K562 (cell line): ENCODE measurements around the gene CRYBG2. TPM values are rescaled to one million over a fixed set of nuclear protein-coding genes. Genes with fewer than 3 reads are reported as not detected.
A peak's percentile ranks its signal among the peaks of the same experiment; 100 is the strongest.

Experiments
- BRCA1 ChIP-seq, 2 experiments: fragments of 450-650 bp in 1 of 2; sonication (generic) in 1 of 2; formaldehyde crosslinking in 1 of 2; IDR thresholded peaks; 2 replicates each; pipeline versions ENCODE4 v1.5.0 to v1.6.1; 2017 to 2020; ENCODE audit warnings: mild to moderate bottlenecking in 1 of 2, missing genetic modification reagents in 1 of 2
- CTBP1 ChIP-seq: fragments of 450-650 bp; IDR thresholded peaks from 2 replicates; pipeline ENCODE4 v1.6.1; 2016; ENCODE audit warnings: borderline replicate concordance
- ETV1 ChIP-seq: fragments of 450-650 bp; conservative IDR thresholded peaks from 2 replicates; pipeline ENCODE4 v1.6.1; 2016; ENCODE audit warnings: missing genetic modification characterization, control low read depth, low read depth, missing compliant biosample characterization
- FOXJ2 ChIP-seq: fragments of 200-800 bp; sonication (Bioruptor generic); IDR thresholded peaks from 2 replicates; pipeline ENCODE4 v1.6.1; 2016; ENCODE audit warnings: missing genetic modification characterization, missing compliant biosample characterization
- FOXJ3 ChIP-seq: sonication (generic); formaldehyde crosslinking; IDR thresholded peaks from 2 replicates; pipeline ENCODE4 v1.4.0; 2020; ENCODE audit warnings: mild to moderate bottlenecking, missing genetic modification reagents
- FOXK2 ChIP-seq, 2 experiments: fragments of 450-650 bp; IDR thresholded peaks in 1 of 2; conservative IDR thresholded peaks in 1 of 2; 2 replicates each; pipeline ENCODE4 v1.6.1; 2016; ENCODE audit warnings: low read depth in 2 of 2, mild to moderate bottlenecking in 1 of 2
- GABPA ChIP-seq: fragments of 200-800 bp; sonication (Bioruptor generic); conservative IDR thresholded peaks from 2 replicates; pipeline ENCODE4 v1.6.1; 2016; ENCODE audit warnings: low read depth, missing genetic modification characterization, missing compliant biosample characterization
- GABPB1 ChIP-seq: sonication (generic); formaldehyde crosslinking; IDR thresholded peaks from 2 replicates; pipeline ENCODE4 v1.8.0; 2022; ENCODE audit warnings: mild to moderate bottlenecking, missing genetic modification reagents
- HBP1 ChIP-seq: fragments of 450-650 bp; formaldehyde crosslinking; IDR thresholded peaks from 2 replicates; pipeline ENCODE4 v1.4.0; 2022; ENCODE audit warnings: missing genetic modification characterization
- KLF10 ChIP-seq: fragments of 250-450 bp; sonication (Bioruptor Pico); IDR thresholded peaks from 2 replicates; pipeline ENCODE4 v1.6.1; 2021; ENCODE audit warnings: matching md5 sums
- MEF2D ChIP-seq: conservative IDR thresholded peaks from 2 replicates; pipeline ENCODE4 v1.6.1; 2016; ENCODE audit warnings: low read depth, missing genetic modification characterization, missing compliant biosample characterization
- PKNOX1 ChIP-seq: fragments of 450-650 bp; IDR thresholded peaks from 2 replicates; pipeline ENCODE4 v1.6.1; 2016
- RB1 ChIP-seq: fragments of 450-650 bp; IDR thresholded peaks from 2 replicates; pipeline ENCODE4 v1.6.1; 2017; ENCODE audit warnings: low read depth, mild to moderate bottlenecking
- YY1 ChIP-seq, 3 experiments: IDR thresholded peaks; 2 replicates each; pipeline ENCODE4 v1.6.1; 2011; ENCODE audit warnings: low read length in 2 of 3, mild to moderate bottlenecking in 2 of 3, moderate library complexity in 2 of 3, borderline replicate concordance in 1 of 3, control low read depth in 1 of 3, low read depth in 1 of 3; ENCODE audit not compliant: insufficient read depth in 3 of 3, insufficient replicate concordance in 2 of 3, control insufficient read depth in 1 of 3, insufficient read length in 1 of 3; ENCODE audit errors: extremely low read depth in 1 of 3
- ZBTB2 ChIP-seq: fragments of 450-650 bp; IDR thresholded peaks from 2 replicates; pipeline ENCODE4 v1.6.1; 2016; ENCODE audit warnings: antibody characterized with exemption
- ZNF197 ChIP-seq: fragments of 200-800 bp; sonication (Bioruptor generic); IDR thresholded peaks from 2 replicates; pipeline ENCODE4 v1.6.1; 2016; ENCODE audit warnings: low read depth, missing genetic modification characterization, missing compliant biosample characterization
- ZNF695 ChIP-seq: fragments of 450-650 bp; formaldehyde crosslinking; IDR thresholded peaks from 2 replicates; pipeline ENCODE4 v1.4.0; 2020; ENCODE audit warnings: mild to moderate bottlenecking, moderate library complexity
- polyA plus RNA-seq, 8 experiments: library from polyadenylated mRNA; depleted of rRNA in 4 of 8; stranded (reverse) in 5 of 8; unstranded in 3 of 8; fragments of >200 nt; fragmentation: Nextera tagmentation in 2 of 8; fragmentation: Illumina TruSeq in 1 of 8; extraction: Ambion mirVana in 2 of 8; extraction: Trizol in 1 of 8; gene quantifications; 2 replicates each; pipeline versions ENCODE4 v1.2.1 to v1.2.3, GENCODE V29; 2011 to 2014; ENCODE audit warnings: inconsistent platforms in 1 of 8, missing spikeins in 1 of 8
- total RNA-seq, 7 experiments: library from RNA; depleted of rRNA in 6 of 7; stranded (reverse); fragments of >200 nt in 6 of 7; fragmentation: Illumina TruSeq in 2 of 7; extraction: Trizol in 2 of 7; gene quantifications; 2 replicates each; pipeline versions ENCODE4 v1.2.1 to v1.2.3, GENCODE V29; 2011 to 2021; ENCODE audit warnings: low replicate concordance in 1 of 7
- TF ChIP-seq, protein P1 (sequence below): fragments of 250-450 bp; sonication (Bioruptor Pico); IDR thresholded peaks from 2 replicates; pipeline ENCODE4 v1.8.0; 2021; ENCODE audit warnings: borderline replicate concordance, mild to moderate bottlenecking, moderate library complexity; ENCODE audit not compliant: poor library complexity, severe bottlenecking

CRYBG2 gene
- total and polyA plus RNA-seq, 9 of the 15 experiments (the other 6 are each of a cell fraction or from before 2014, with no cell fraction given) = 0.39 to 8.5 (median 3.7) TPM

DNA sequence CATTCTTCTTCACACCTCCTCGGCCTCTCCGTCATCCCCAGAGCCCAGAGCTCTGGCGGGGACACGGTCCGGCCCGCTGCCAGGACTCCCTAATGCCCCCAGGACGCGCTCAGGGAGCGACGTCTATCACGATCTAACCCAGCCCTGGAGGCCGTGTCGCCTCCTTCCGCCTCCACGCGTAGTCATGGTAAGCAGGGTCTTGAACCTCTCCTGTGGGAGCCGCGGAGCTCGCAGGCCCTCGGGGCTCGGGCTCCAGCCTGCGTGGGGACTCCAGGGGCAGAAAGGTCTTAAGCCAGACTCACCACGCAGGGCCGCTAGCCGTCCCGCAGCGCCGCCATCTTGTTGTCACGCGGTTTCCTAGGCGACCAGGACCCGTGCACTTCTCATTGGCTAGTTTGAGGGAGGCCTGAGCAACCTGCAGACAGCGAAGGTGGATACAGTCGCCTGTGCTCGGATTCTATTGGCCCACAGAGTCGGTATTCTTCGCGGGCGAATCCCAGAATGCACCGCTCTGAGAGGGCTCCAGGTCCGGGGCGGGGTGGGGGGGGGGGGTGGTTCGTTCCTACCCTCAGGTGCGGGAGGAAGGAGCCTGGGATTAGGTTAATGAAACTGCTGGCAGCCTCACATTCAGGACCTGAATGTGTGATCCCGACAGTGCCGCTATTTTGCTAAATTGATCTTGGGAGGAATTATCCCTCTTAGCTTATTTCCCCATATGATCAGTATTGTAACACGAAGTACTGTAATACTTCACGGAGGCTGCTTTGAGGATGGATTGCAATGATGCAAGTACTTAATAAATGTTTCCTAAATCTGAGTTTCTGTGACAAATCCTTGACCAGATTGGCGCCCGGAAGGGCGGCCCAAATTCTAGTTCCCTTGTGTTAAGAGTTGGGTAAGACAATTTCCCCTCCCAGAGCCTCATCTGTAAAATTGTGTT, 47.4 kb downstream of the CRYBG2 start, which contains the start of gene UBXN11 (continued):
- TF ChIP-seq YY1 (IDR thresholded peaks at IDR 0.05; ENCODE audit: borderline replicate concordance in 1 of 3, control insufficient read depth in 1 of 3, extremely low read depth in 1 of 3, insufficient read depth in 3 of 3, insufficient read length in 1 of 3, insufficient replicate concordance in 2 of 3, low read depth in 1 of 3, low read length in 2 of 3) (peak; percentile 95 to 100 (median 98)), PKNOX1 (peak; percentile 62), MEF2D (tag) (no peak), ZBTB2 (no peak), ETV1 (peak; percentile 27; the same call in 1 of the 2 replicates), FOXJ2 (tag) (peak; percentile 97), HBP1 (CRISPR knock-in tag) (0 out of 2 replicates have a peak, but pooled peaks have one; percentile 71), FOXK2 (conservative IDR thresholded peaks at IDR 0.05 in 1 of 2, IDR thresholded peaks at IDR 0.05 in 1 of 2; ENCODE audit: low read depth in 2 of 2) (peak; percentile 80 to 89), CTBP1 (peak; percentile 76; the same call in 1 of the 2 replicates), GABPA (tag) (no peak), RB1 (peak; percentile 62), GABPB1 (CRISPR knock-in tag) (no peak; the same call in 1 of the 2 replicates), KLF10 (CRISPR knock-in tag) (no peak), FOXJ3 (CRISPR knock-in tag) (peak; percentile 83), BRCA1 (IDR thresholded peaks at IDR 0.05) (no peak), BRCA1 (CRISPR knock-in tag; IDR thresholded peaks at IDR 0.05) (no peak), ZNF695 (CRISPR knock-in tag) (no peak), ZNF197 (no peak)
- TF ChIP-seq, protein P1, sequence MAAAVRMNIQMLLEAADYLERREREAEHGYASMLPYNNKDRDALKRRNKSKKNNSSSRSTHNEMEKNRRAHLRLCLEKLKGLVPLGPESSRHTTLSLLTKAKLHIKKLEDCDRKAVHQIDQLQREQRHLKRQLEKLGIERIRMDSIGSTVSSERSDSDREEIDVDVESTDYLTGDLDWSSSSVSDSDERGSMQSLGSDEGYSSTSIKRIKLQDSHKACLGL (CRISPR knock-in tag) = peak; percentile 86
